ENCODE results near the gene SPECC1L.

GRCh38 chr22:24393012-24393559 lies 122.5 kb downstream of the SPECC1L start:
- TF ChIP-seq CTCF (conservative IDR thresholded peaks at IDR 0.05; ENCODE audit: low read length) (no peak), EZH2phosphoT487 (IDR thresholded peaks at IDR 0.05; ENCODE audit: borderline replicate concordance) (no peak)

Measured in Loucy (cell line).